ENCODE data around the gene TMEM236. TPM values are rescaled to one million over a fixed set of nuclear protein-coding genes. Genes with fewer than 3 reads are reported as not detected.

The TMEM236 gene
- total and polyA plus RNA-seq, 2 experiments from 2014 or later: 0.20 TPM; not detected in 1

GRCh38 chr10:17802976-17803375, 51.0 kb downstream of the TMEM236 start:
- Histone ChIP-seq H3K9me3 (ENCODE audit: low read depth) (no peaks in the 10 kb centered on the region), H3K4me1 (ENCODE audit: low read depth) (no peaks in the 10 kb centered on the region), H3K4me3 (no peak overlapping the region), H3K27me3 (no peaks in the 10 kb centered on the region), H3K36me3 (no peaks in the 10 kb centered on the region), H3K27ac (no peak overlapping the region)
- TF ChIP-seq CTCF (IDR thresholded peaks at IDR 0.05; ENCODE audit: low read depth, low read length): no peak
- DNase-seq (ENCODE audit: low read depth in 1 of 2, low spot score in 1 of 2): peak in 1 of 2 donors; percentile 50

- Histone ChIP-seq H3K4me3 (no peak overlapping the region), H3K9me3 (ENCODE audit: low read depth) (no peaks in the 10 kb centered on the region), H3K27me3 (no peaks in the 10 kb centered on the region), H3K4me1 (ENCODE audit: low read depth) (no peaks in the 10 kb centered on the region), H3K27ac (no peak overlapping the region), H3K36me3 (no peaks in the 10 kb centered on the region)
- no peak for DNase-seq (ENCODE audit: low read depth in 1 of 2, low spot score in 1 of 2)
- TF ChIP-seq CTCF (IDR thresholded peaks at IDR 0.05; ENCODE audit: low read depth, low read length): no peak
These were observed 53.3 kb downstream of the TMEM236 start for GRCh38 chr10:17805330-17805729.

GRCh38 chr10:17805921-17806577, 54.0 kb downstream of the TMEM236 start:
- no peaks in the 10 kb centered on the region for H3K27me3 ChIP-seq
- no peak for TF ChIP-seq CTCF (IDR thresholded peaks at IDR 0.05; ENCODE audit: low read depth, low read length)
- H3K27ac ChIP-seq: no peak overlapping the region
- H3K9me3 ChIP-seq (ENCODE audit: low read depth): no peaks in the 10 kb centered on the region
- H3K36me3 ChIP-seq: no peaks in the 10 kb centered on the region
- H3K4me3 ChIP-seq: no peak overlapping the region
- peak in 1 of 2 donors; percentile 16 for DNase-seq (ENCODE audit: low read depth in 1 of 2, low spot score in 1 of 2)
- H3K4me1 ChIP-seq (ENCODE audit: low read depth): no peaks in the 10 kb centered on the region

DNA sequence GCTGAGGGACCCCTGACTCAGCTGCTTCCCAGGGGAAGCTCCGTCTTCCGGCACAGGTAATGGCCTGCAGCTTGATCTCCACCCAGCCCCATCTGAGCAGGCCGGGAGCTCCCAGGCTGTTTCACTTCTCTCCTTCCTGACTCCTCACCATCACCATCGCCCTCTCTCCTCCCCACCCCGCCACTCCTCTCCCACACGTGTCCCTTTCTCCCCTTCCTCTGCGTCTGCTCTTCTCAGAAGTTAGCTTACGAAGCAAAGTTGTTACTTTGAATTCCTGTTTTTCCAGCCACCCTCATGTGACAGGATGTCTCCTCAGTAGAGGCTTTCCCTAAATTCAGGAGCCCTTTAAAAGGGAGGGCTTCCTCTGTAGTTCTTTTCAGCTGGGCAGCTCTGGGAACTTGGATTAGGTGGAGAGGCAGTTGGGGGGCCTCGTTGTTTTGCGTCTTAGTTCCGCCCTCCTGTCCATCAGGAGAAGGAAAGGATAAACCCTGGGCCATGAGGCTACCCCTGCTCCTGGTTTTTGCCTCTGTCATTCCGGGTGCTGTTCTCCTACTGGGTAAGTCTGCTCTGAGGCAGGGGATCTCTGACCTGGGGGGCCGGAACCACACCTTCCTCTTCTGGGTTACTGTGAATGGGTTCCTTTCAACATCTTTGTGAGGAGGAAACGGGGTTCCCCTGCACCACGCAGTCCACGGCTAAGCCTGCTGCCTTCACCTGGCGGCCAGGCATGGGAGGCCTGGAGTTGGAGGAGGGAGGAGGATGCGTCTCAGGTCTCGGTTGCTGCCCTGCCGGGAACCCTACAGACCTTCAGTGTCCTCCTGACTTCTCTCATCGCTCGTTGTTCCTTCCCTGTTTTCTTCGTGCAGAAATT, 57.2 kb downstream of the TMEM236 start, which contains the start of gene MRC1:
MRC1 (plus strand) TSS at position 378 of the 871 bp plus-strand sequence; CDS start at position 496, 118 bp downstream.
- no peak for TF ChIP-seq CTCF (IDR thresholded peaks at IDR 0.05; ENCODE audit: low read depth, low read length)
- DNase-seq (ENCODE audit: low read depth in 1 of 2, low spot score in 1 of 2): no peak
- no peaks in the 10 kb centered on the region for H3K9me3 ChIP-seq (ENCODE audit: low read depth)
- H3K27me3 ChIP-seq: no peaks in the 10 kb centered on the region
- no peaks in the 10 kb centered on the region for H3K36me3 ChIP-seq
- no peak within 1 kb of the TSS for H3K4me3 ChIP-seq
- H3K4me1 ChIP-seq (ENCODE audit: low read depth): no peaks in the 10 kb centered on the region
- no peak within 1 kb of the TSS for H3K27ac ChIP-seq

GRCh38 chr10:17811146-17811865, 59.3 kb downstream of the TMEM236 start:
- no peak for TF ChIP-seq CTCF (IDR thresholded peaks at IDR 0.05; ENCODE audit: low read depth, low read length)
- DNase-seq (ENCODE audit: low read depth in 1 of 2, low spot score in 1 of 2): peak in 1 of 2 donors; percentile 13
- no peaks in the 10 kb centered on the region for H3K4me1 ChIP-seq (ENCODE audit: low read depth)
- H3K27ac ChIP-seq: no peak overlapping the region
- no peaks in the 10 kb centered on the region for H3K36me3 ChIP-seq
- no peaks in the 10 kb centered on the region for H3K9me3 ChIP-seq (ENCODE audit: low read depth)
- no peaks in the 10 kb centered on the region for H3K27me3 ChIP-seq
- no peak overlapping the region for H3K4me3 ChIP-seq
